Sigmoid colon (tissue), 4 donors: Measurements from ENCODE around the gene VWA7.

ENCODE experiments used
- CTCF ChIP-seq, 4 experiments: fragments of 450-650 bp in 3 of 4; fragments of 200-600 bp in 1 of 4; IDR thresholded peaks; one replicate each; pipeline ENCODE4 v1.5.1; 2016 to 2019; ENCODE audit warnings: antibody characterized with exemption in 4 of 4, mild to moderate bottlenecking in 3 of 4, moderate library complexity in 2 of 4
- POLR2A ChIP-seq, 2 donors: fragments of 450-650 bp; IDR thresholded peaks; one replicate each; pipeline ENCODE4 v1.6.1; 2016; ENCODE audit warnings: antibody characterized with exemption in 2 of 2, mild to moderate bottlenecking in 2 of 2, moderate library complexity in 2 of 2
- POLR2AphosphoS5 ChIP-seq, 4 donors: sonication (generic); formaldehyde crosslinking; IDR thresholded peaks; one replicate each; pipeline ENCODE4 v1.6.1; 2017; ENCODE audit warnings: antibody characterized with exemption in 4 of 4

- TF ChIP-seq POLR2A (IDR thresholded peaks at IDR 0.05) = no peak
- TF ChIP-seq CTCF (IDR thresholded peaks at IDR 0.05) = no peak
- no peak for TF ChIP-seq POLR2AphosphoS5 (IDR thresholded peaks at IDR 0.05)
These were observed 17.9 kb upstream of the VWA7 start for GRCh38 chr6:31794866-31795615.
